GM12892 (cell line): ENCODE results near the gene PKDCC.

ENCODE experiments used
- POLR2A ChIP-seq: IDR thresholded peaks from 2 replicates; pipeline ENCODE4 v1.6.1; 2011; ENCODE audit warnings: low read depth, low read length, control low read depth
- POLR2AphosphoS5 ChIP-seq: IDR thresholded peaks from 2 replicates; pipeline ENCODE4 v1.6.1; 2011; ENCODE audit warnings: low read depth, low read length, control low read depth

DNA sequence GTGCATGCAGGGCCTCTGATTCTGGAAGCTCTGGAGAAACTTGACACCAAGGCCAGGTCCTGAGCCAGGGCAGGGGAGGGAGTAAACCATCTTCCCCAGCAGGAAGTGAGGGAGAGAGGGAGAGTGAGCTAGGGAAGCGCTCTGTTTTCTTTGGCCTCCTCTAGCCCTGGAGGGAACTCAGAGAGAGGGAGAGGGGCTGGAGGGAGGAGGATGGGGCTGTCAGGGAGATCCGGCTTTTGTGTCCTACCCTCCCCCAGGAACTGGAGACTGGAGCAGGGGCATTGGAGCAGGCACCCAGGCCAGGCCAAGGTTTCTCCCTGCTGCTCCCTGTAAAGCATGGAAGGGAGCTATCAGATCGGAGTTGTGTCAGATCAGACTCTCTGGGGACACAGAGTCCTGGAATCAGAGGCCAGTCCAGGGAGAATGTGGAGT, 22.7 kb upstream of the PKDCC start:
- no peak for TF ChIP-seq POLR2A
- no peak for TF ChIP-seq POLR2AphosphoS5
